DND-41 (cell line): ENCODE measurements around the gene MAST4.

Source experiments
- ATAC-seq: fragments of 200-7000 bp; cut with Tn5 transposase; 3 replicates; pipeline ENCODE4 v1.9.1; 2021; ENCODE audit warnings: low read depth; ENCODE audit not compliant: insufficient read depth
- DNase-seq: peaks from one replicate; pipeline ENCODE4 v3.0.0-alpha.2; 2020
- H2AFZ ChIP-seq: 2 replicates; pipeline ENCODE4 v1.6.0; 2012; ENCODE audit warnings: low read depth, low read length
- H3K27ac ChIP-seq: 2 replicates; pipeline ENCODE4 v1.5.1; 2012; ENCODE audit warnings: low read length, inconsistent platforms
- H3K27me3 ChIP-seq: fragments of 200-600 bp; sonication (generic); 2 replicates; pipeline ENCODE4 v1.6.0; 2012; ENCODE audit warnings: low read length, mild to moderate bottlenecking, inconsistent platforms; ENCODE audit not compliant: insufficient read depth, poor library complexity
- H3K36me3 ChIP-seq: 2 replicates; pipeline ENCODE4 v1.5.1; 2012; ENCODE audit warnings: low read length, inconsistent platforms; ENCODE audit not compliant: insufficient read depth
- H3K4me1 ChIP-seq: 2 replicates; pipeline ENCODE4 v1.5.1; 2012; ENCODE audit warnings: mild to moderate bottlenecking, low read length; ENCODE audit not compliant: insufficient read depth
- H3K4me2 ChIP-seq: 2 replicates; pipeline ENCODE4 v1.6.0; 2012; ENCODE audit warnings: mild to moderate bottlenecking, moderate library complexity, low read length, inconsistent platforms; ENCODE audit not compliant: insufficient read depth
- H3K4me3 ChIP-seq, 2 experiments: fragments of 200-600 bp in 1 of 2; shearing (Covaris generic) in 1 of 2; 2 replicates each; pipeline ENCODE4 v1.5.1; 2012 to 2016; ENCODE audit warnings: inconsistent platforms in 2 of 2, low read length in 2 of 2, mild to moderate bottlenecking in 2 of 2, low read depth in 1 of 2, moderate library complexity in 1 of 2
- H3K79me2 ChIP-seq: 2 replicates; pipeline ENCODE4 v1.6.0; 2012; ENCODE audit warnings: low read length, inconsistent platforms; ENCODE audit not compliant: insufficient read depth
- H3K9ac ChIP-seq: 2 replicates; pipeline ENCODE4 v1.6.0; 2012; ENCODE audit warnings: low read depth, mild to moderate bottlenecking, inconsistent platforms, low read length, moderate library complexity
- H3K9me3 ChIP-seq: 2 replicates; pipeline ENCODE4 v1.5.1; 2012; ENCODE audit warnings: low read length, moderate library complexity, mild to moderate bottlenecking, inconsistent platforms; ENCODE audit not compliant: insufficient read depth, severe bottlenecking
- H4K20me1 ChIP-seq: 2 replicates; pipeline ENCODE4 v1.6.0; 2012; ENCODE audit warnings: low read length; ENCODE audit not compliant: insufficient read depth
- CTCF ChIP-seq: IDR thresholded peaks from 2 replicates; pipeline ENCODE4 v1.5.1; 2012; ENCODE audit warnings: borderline replicate concordance, low read length, moderate library complexity, mild to moderate bottlenecking; ENCODE audit not compliant: poor library complexity, severe bottlenecking; ENCODE audit errors: extremely low read depth
- EZH2 ChIP-seq: IDR thresholded peaks from 3 replicates; pipeline ENCODE4 v1.6.1; 2012; ENCODE audit warnings: borderline replicate concordance, low read depth, mild to moderate bottlenecking, moderate library complexity, low read length, inconsistent platforms; ENCODE audit not compliant: severe bottlenecking

MAST4 gene

DNA sequence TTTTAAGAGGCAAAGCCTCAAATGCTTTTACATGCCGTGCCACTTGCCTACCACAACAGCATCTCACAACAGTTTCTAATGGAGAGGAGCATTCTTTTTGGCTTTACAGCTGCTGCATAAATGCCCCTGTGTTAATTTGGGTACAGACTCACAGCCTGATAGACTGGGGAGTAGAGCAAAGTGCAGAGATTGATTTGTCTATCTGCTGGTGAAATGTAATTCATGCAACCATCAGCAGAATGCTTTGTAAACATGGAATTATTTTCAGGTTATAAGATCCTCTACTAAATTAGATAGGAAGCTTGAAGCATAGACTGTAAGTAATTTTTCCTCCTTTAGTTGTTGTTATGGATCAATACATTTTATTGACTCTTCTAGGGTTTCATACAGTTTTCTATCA, 430.1 kb downstream of the MAST4 start:
- Histone ChIP-seq H3K4me3 (no peak overlapping the region), H3K9ac (no peak overlapping the region), H4K20me1 (no peaks in the 10 kb centered on the region), H3K79me2 (no peaks in the 10 kb centered on the region), H3K27me3 (no peaks in the 10 kb centered on the region), H3K9me3 (no peaks in the 10 kb centered on the region), H3K36me3 (no peaks in the 10 kb centered on the region), H2AFZ (no peak overlapping the region), H3K4me1 (no peaks in the 10 kb centered on the region), H3K27ac (no peak overlapping the region), H3K4me2 (no peak overlapping the region)
- no peak for TF ChIP-seq CTCF
- TF ChIP-seq EZH2 = no peak
- DNase-seq = no peak
- ATAC-seq = no peak

GRCh38 chr5:67027171-67027570, 431.0 kb downstream of the MAST4 start:
- Histone ChIP-seq H3K9me3 (no peaks in the 10 kb centered on the region), H2AFZ (no peak overlapping the region), H3K4me2 (no peak overlapping the region), H3K79me2 (no peaks in the 10 kb centered on the region), H3K9ac (no peak overlapping the region), H3K4me3 (no peak overlapping the region), H3K27ac (no peak overlapping the region), H3K4me1 (no peaks in the 10 kb centered on the region), H4K20me1 (no peaks in the 10 kb centered on the region), H3K27me3 (no peaks in the 10 kb centered on the region), H3K36me3 (no peaks in the 10 kb centered on the region)
- DNase-seq (no peak), ATAC-seq (no peak)
- TF ChIP-seq EZH2 (no peak), CTCF (no peak)

DNA sequence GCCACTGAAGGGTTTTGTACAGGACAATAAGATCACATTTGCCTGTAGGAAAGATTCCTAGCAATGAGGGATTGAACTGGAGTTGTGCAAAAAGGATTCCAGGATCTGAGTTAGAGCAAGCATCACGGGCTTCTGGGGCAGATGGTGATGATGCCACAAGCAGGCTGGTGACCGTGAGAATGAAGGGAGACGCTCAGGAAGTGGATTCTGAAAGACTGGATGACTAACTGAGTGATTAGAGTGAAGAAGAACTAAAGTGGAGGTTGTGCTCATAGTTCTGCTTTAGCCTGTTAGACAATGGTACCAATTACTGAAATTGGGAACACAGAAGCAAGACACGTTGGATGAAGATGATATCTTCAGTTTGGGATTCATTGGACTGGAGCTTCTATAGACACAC, 432.2 kb downstream of the MAST4 start:
- TF ChIP-seq EZH2 (no peak), CTCF (no peak)
- Histone ChIP-seq H3K27me3 (no peaks in the 10 kb centered on the region), H3K79me2 (no peaks in the 10 kb centered on the region), H3K9ac (no peak overlapping the region), H4K20me1 (no peaks in the 10 kb centered on the region), H3K36me3 (no peaks in the 10 kb centered on the region), H3K4me3 (no peak overlapping the region), H3K4me2 (no peak overlapping the region), H3K4me1 (no peaks in the 10 kb centered on the region), H2AFZ (no peak overlapping the region), H3K9me3 (no peaks in the 10 kb centered on the region), H3K27ac (no peak overlapping the region)
- no peak for DNase-seq
- ATAC-seq = no peak

DNA sequence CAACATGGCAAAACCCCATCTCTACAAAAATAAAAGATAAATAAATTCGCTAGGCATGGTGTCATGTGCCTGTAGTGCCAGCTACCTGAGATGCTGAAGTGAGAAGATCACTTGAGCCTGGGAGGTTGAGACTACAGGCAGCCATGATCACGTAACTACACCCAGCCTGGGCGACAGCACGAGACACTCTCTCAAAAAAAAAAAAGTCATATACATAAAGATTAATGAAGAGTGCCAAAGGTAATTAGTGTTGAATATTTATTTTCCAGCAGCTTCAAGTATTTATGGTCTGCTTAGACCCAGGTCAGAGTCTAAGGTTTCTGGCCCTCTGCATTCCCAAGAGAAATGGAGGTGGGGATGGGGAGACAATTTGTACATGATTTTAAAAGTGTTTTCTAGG, 432.7 kb downstream of the MAST4 start:
- Histone ChIP-seq H3K36me3 (no peaks in the 10 kb centered on the region), H3K9ac (no peak overlapping the region), H3K27ac (no peak overlapping the region), H3K9me3 (no peaks in the 10 kb centered on the region), H2AFZ (no peak overlapping the region), H3K4me1 (no peaks in the 10 kb centered on the region), H3K27me3 (no peaks in the 10 kb centered on the region), H3K79me2 (no peaks in the 10 kb centered on the region), H4K20me1 (no peaks in the 10 kb centered on the region), H3K4me2 (no peak overlapping the region), H3K4me3 (no peak overlapping the region)
- no peak for ATAC-seq
- TF ChIP-seq CTCF (no peak), EZH2 (no peak)
- DNase-seq = no peak
